ENCODE results near the gene GNB5.

DNA sequence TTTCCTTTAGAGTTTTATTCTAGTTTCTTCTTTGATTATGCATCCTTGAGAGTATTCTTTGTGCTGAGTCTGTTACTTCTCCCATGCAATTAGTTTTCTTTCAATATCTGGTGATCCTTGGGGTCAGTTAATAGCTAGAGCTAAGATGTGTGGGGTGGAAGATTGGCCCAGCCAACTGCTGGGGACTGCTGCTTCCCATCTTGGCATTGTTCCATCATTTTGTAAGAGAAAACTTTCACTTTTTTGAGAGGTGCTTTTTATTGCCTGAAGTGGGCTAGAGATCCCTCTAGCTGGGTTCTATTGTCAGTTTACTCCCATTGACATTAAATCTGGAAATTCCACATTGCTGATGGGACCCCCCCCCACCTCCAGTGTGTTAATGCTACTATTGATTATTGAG, 94.0 kb downstream of the GNB5 start:
- no peak for TF ChIP-seq EZH2phosphoT487 (IDR thresholded peaks at IDR 0.05; ENCODE audit: low read length)
- TF ChIP-seq, protein P1, sequence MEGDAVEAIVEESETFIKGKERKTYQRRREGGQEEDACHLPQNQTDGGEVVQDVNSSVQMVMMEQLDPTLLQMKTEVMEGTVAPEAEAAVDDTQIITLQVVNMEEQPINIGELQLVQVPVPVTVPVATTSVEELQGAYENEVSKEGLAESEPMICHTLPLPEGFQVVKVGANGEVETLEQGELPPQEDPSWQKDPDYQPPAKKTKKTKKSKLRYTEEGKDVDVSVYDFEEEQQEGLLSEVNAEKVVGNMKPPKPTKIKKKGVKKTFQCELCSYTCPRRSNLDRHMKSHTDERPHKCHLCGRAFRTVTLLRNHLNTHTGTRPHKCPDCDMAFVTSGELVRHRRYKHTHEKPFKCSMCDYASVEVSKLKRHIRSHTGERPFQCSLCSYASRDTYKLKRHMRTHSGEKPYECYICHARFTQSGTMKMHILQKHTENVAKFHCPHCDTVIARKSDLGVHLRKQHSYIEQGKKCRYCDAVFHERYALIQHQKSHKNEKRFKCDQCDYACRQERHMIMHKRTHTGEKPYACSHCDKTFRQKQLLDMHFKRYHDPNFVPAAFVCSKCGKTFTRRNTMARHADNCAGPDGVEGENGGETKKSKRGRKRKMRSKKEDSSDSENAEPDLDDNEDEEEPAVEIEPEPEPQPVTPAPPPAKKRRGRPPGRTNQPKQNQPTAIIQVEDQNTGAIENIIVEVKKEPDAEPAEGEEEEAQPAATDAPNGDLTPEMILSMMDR (IDR thresholded peaks at IDR 0.05; ENCODE audit: low read length) = no peak
